SU-DHL-6 (cell line): ENCODE results near the gene P4HTM.
A peak's percentile ranks its signal among the peaks of the same experiment; 100 is the strongest.

Experiments used
- H2AFZ ChIP-seq: fragments of 200-600 bp; sonication (generic); 2 replicates; pipeline ENCODE4 v1.6.1; 2014; ENCODE audit warnings: low read depth, mild to moderate bottlenecking, moderate library complexity, mixed read lengths, antibody characterized with exemption, low read length; ENCODE audit not compliant: severe bottlenecking
- H3F3A ChIP-seq: fragments of 200-600 bp; shearing (Covaris generic); 2 replicates; pipeline ENCODE4 v1.6.0; 2016; ENCODE audit warnings: antibody characterized with exemption, mild to moderate bottlenecking; ENCODE audit not compliant: insufficient read depth
- H3K27ac ChIP-seq: fragments of 200-600 bp; sonication (generic); 2 replicates; pipeline ENCODE4 v1.5.1; 2016; ENCODE audit warnings: low read depth, mild to moderate bottlenecking, low read length, moderate library complexity, mixed read lengths
- H3K27me3 ChIP-seq: fragments of 200-600 bp; sonication (generic), shearing (Covaris generic); 2 replicates; pipeline ENCODE4 v1.6.0; 2014; ENCODE audit warnings: mild to moderate bottlenecking, low read length
- H3K36me3 ChIP-seq: fragments of 200-600 bp; sonication (generic); 2 replicates; pipeline ENCODE4 v1.6.1; 2014; ENCODE audit warnings: mild to moderate bottlenecking, low read length, mixed read lengths
- H3K4me2 ChIP-seq: fragments of 300-600, 200-600 bp; shearing (Covaris generic), sonication (generic); 2 replicates; pipeline ENCODE4 v1.6.0; 2014; ENCODE audit warnings: low read length, low read depth, mild to moderate bottlenecking; ENCODE audit not compliant: poor library complexity, severe bottlenecking
- H3K4me3 ChIP-seq: fragments of 200-600 bp; sonication (generic); 2 replicates; pipeline ENCODE4 v1.5.1; 2014; ENCODE audit warnings: antibody characterized with exemption, low read length, mild to moderate bottlenecking, mixed read lengths; ENCODE audit not compliant: insufficient read depth, poor library complexity, severe bottlenecking
- H3K79me2 ChIP-seq: fragments of 200-600 bp; sonication (generic); 2 replicates; pipeline ENCODE4 v1.6.1; 2014; ENCODE audit warnings: mild to moderate bottlenecking, low read length, moderate library complexity; ENCODE audit not compliant: insufficient read depth
- H3K9ac ChIP-seq: fragments of 200-600 bp; sonication (generic); 2 replicates; pipeline ENCODE4 v1.7.0; 2014; ENCODE audit warnings: mild to moderate bottlenecking, low read length
- H3K9me2 ChIP-seq: fragments of 200-600 bp; sonication (generic); replicated peaks from 2 replicates; pipeline ENCODE4 v1.6.1; 2014; ENCODE audit warnings: low read length; ENCODE audit not compliant: insufficient read depth
- H3K9me3 ChIP-seq: fragments of 200-600 bp; sonication (generic); 2 replicates; pipeline ENCODE4 v1.6.1; 2014; ENCODE audit warnings: low read length, mixed read lengths; ENCODE audit not compliant: insufficient read depth
- H4K20me1 ChIP-seq: fragments of 200-600 bp; sonication (generic); 2 replicates; pipeline ENCODE4 v1.6.1; 2014; ENCODE audit warnings: low read depth, mild to moderate bottlenecking, antibody characterized with exemption, low read length, moderate library complexity, mixed read lengths
- CTCF ChIP-seq: fragments of 200-600 bp; sonication (generic); IDR thresholded peaks from one replicate; pipeline ENCODE4 v1.5.1; 2017; ENCODE audit warnings: antibody characterized with exemption, mild to moderate bottlenecking, low read length, moderate library complexity; ENCODE audit not compliant: insufficient read depth, poor library complexity, severe bottlenecking
- EZH2phosphoT487 ChIP-seq: fragments of 200-600 bp; sonication (generic), shearing (Covaris generic); conservative IDR thresholded peaks from 2 replicates; pipeline ENCODE4 v1.6.1; 2018; ENCODE audit warnings: mild to moderate bottlenecking, antibody characterized with exemption, low read length, moderate library complexity, mixed read lengths

Gene P4HTM

GRCh38 chr3:49016414-49017228, 26.6 kb downstream of the P4HTM start:
- Histone ChIP-seq H3F3A (peaks cover 16% of the 10 kb centered on the region), H3K36me3 (no peaks in the 10 kb centered on the region), H3K27me3 (no peaks in the 10 kb centered on the region), H4K20me1 (no peaks in the 10 kb centered on the region; the same call in 1 of the 2 replicates), H3K9me3 (no peaks in the 10 kb centered on the region), H2AFZ (no peak overlapping the region), H3K4me3 (no peak overlapping the region), H3K9me2 (no peaks in the 10 kb centered on the region), H3K4me2 (no peak overlapping the region), H3K27ac (peak overlapping the region; percentile 13; the same call in 1 of the 2 replicates), H3K9ac (no peak overlapping the region), H3K79me2 (peaks cover 17% of the 10 kb centered on the region)
- TF ChIP-seq CTCF (no peak), EZH2phosphoT487 (no peak)

- H3K9me3 ChIP-seq, result no peaks in the 10 kb centered on the region
- TF ChIP-seq EZH2phosphoT487 (no peak), CTCF (no peak)
- H3K27me3 ChIP-seq, result no peaks in the 10 kb centered on the region
- no peaks in the 10 kb centered on the region for H4K20me1 ChIP-seq
- H3K9me2 ChIP-seq, result no peaks in the 10 kb centered on the region
- H3K36me3 ChIP-seq, result no peaks in the 10 kb centered on the region
- peaks cover 16% of the 10 kb centered on the region for H3F3A ChIP-seq
- peaks cover 13% of the 10 kb centered on the region for H3K79me2 ChIP-seq
- H3K27ac ChIP-seq, result peak overlapping the region; percentile 13
- H2AFZ ChIP-seq, result no peak overlapping the region
- H3K4me3 ChIP-seq, result peak overlapping the region; percentile 66
- peak overlapping the region; percentile 71 for H3K4me2 ChIP-seq
- peak overlapping the region; percentile 53 for H3K9ac ChIP-seq
Observed at GRCh38 chr3:49017229-49017970, 27.4 kb downstream of the P4HTM start.

- Histone ChIP-seq H3K36me3 (no peaks in the 10 kb centered on the region), H3F3A (peaks cover 20% of the 10 kb centered on the region), H3K79me2 (peaks cover 19% of the 10 kb centered on the region; the same call in 1 of the 2 replicates), H3K4me2 (peak within 1 kb of the TSS; percentile 71), H4K20me1 (no peaks in the 10 kb centered on the region), H2AFZ (peak within 1 kb of the TSS; percentile 54), H3K4me3 (peak within 1 kb of the TSS; percentile 66), H3K9me3 (no peaks in the 10 kb centered on the region), H3K27ac (peak within 1 kb of the TSS; percentile 67), H3K27me3 (no peaks in the 10 kb centered on the region), H3K9me2 (no peaks in the 10 kb centered on the region), H3K9ac (peak within 1 kb of the TSS; percentile 53)
- TF ChIP-seq EZH2phosphoT487 (no peak), CTCF (no peak)
Observed at GRCh38 chr3:49017971-49018706, 28.1 kb downstream of the P4HTM start, which contains the start of gene DALRD3. DALRD3 (minus strand) TSS chr3:49018580; CDS start chr3:49018564, 16 bp downstream.
